CD14-positive monocyte (primary cell): ENCODE data around the gene CCDC141. TPM values are rescaled to one million over a fixed set of nuclear protein-coding genes. Genes with fewer than 3 reads are reported as not detected.

Experiments used
- DNase-seq, 3 donors: peaks; one replicate each; pipeline ENCODE4 v3.0.0-alpha.2; 2011 to 2022
- H2AFZ ChIP-seq: 2 replicates; pipeline ENCODE4 v1.6.0; 2012; ENCODE audit warnings: mild to moderate bottlenecking, low read depth, low read length, inconsistent platforms; ENCODE audit not compliant: insufficient read depth, poor library complexity, severe bottlenecking
- H3K27ac ChIP-seq, 2 donors: 1 replicate in 1 of 2; 2 replicates in 1 of 2; pipeline ENCODE4 v1.5.1; 2012 to 2013; ENCODE audit warnings: low read length in 2 of 2, control low read depth in 1 of 2, inconsistent platforms in 1 of 2, low read depth in 1 of 2, mild to moderate bottlenecking in 1 of 2
- H3K27me3 ChIP-seq, 2 donors: one replicate each; pipeline versions ENCODE4 v1.6.0 to v1.6.1; 2011 to 2013; ENCODE audit warnings: low read length in 2 of 2; ENCODE audit not compliant: control insufficient read depth in 2 of 2, insufficient read depth in 2 of 2
- H3K36me3 ChIP-seq, 2 donors: replicated peaks in 1 of 2; 1 replicate in 1 of 2; 2 replicates in 1 of 2; pipeline versions ENCODE4 v1.5.1 to v1.6.1; 2012 to 2013; ENCODE audit warnings: low read length in 2 of 2, control low read depth in 1 of 2, inconsistent platforms in 1 of 2, mild to moderate bottlenecking in 1 of 2; ENCODE audit not compliant: insufficient read depth in 2 of 2, control insufficient read depth in 1 of 2
- H3K4me1 ChIP-seq, 2 donors: 1 replicate in 1 of 2; 2 replicates in 1 of 2; pipeline versions ENCODE4 v1.5.1 to v1.6.1; 2012 to 2013; ENCODE audit warnings: low read length in 2 of 2, control low read depth in 1 of 2, inconsistent platforms in 1 of 2, mild to moderate bottlenecking in 1 of 2, moderate library complexity in 1 of 2; ENCODE audit not compliant: insufficient read depth in 2 of 2, control insufficient read depth in 1 of 2
- H3K4me2 ChIP-seq: replicated peaks from 2 replicates; pipeline ENCODE3; 2012; ENCODE audit warnings: low read length, moderate library complexity, mild to moderate bottlenecking; ENCODE audit not compliant: poor library complexity, severe bottlenecking; ENCODE audit errors: extremely low read depth
- H3K4me3 ChIP-seq, 3 experiments: fragments of 200-600 bp in 1 of 3; sonication (generic) in 1 of 3; replicated peaks in 1 of 3; 1 replicate in 2 of 3; 2 replicates in 1 of 3; pipeline ENCODE4 v1.5.1; 2011 to 2013; ENCODE audit warnings: low read length in 3 of 3, mild to moderate bottlenecking in 3 of 3, control low read depth in 2 of 3, low read depth in 2 of 3, inconsistent platforms in 1 of 3, moderate library complexity in 1 of 3
- H3K79me2 ChIP-seq: 2 replicates; pipeline ENCODE4 v1.6.0; 2012; ENCODE audit warnings: mild to moderate bottlenecking, control low read depth, inconsistent platforms, low read length, moderate library complexity; ENCODE audit not compliant: insufficient read depth
- H3K9ac ChIP-seq: 2 replicates; pipeline ENCODE4 v1.6.0; 2017; ENCODE audit warnings: low read length, mild to moderate bottlenecking; ENCODE audit not compliant: insufficient read depth, poor library complexity, severe bottlenecking
- H3K9me3 ChIP-seq, 2 donors: replicated peaks in 1 of 2; 1 replicate in 1 of 2; 2 replicates in 1 of 2; pipeline versions ENCODE4 v1.5.1 to v1.6.1; 2012 to 2013; ENCODE audit warnings: low read length in 2 of 2, control low read depth in 1 of 2; ENCODE audit not compliant: control insufficient read depth in 1 of 2, insufficient read depth in 1 of 2
- H4K20me1 ChIP-seq: 2 replicates; pipeline ENCODE4 v1.6.0; 2012; ENCODE audit warnings: mild to moderate bottlenecking, low read length, control low read depth, moderate library complexity; ENCODE audit not compliant: insufficient read depth
- H3K27ac Mint-ChIP-seq, 7 donors: one replicate each; pipeline ENCODE4 v1.8.0; 2020; ENCODE audit warnings: mild to moderate bottlenecking in 7 of 7, mixed read lengths in 7 of 7, moderate library complexity in 6 of 7, inconsistent platforms in 2 of 7
- H3K27me3 Mint-ChIP-seq, 3 donors: one replicate each; pipeline ENCODE4 v1.8.0; 2021 to 2022; ENCODE audit warnings: low read depth in 3 of 3, mild to moderate bottlenecking in 3 of 3, mixed read lengths in 3 of 3, moderate library complexity in 3 of 3, inconsistent platforms in 1 of 3
- H3K36me3 Mint-ChIP-seq, 2 donors: one replicate each; pipeline ENCODE4 v1.8.0; 2020; ENCODE audit warnings: mixed read lengths in 2 of 2, inconsistent platforms in 1 of 2, mild to moderate bottlenecking in 1 of 2
- H3K4me1 Mint-ChIP-seq: one replicate; pipeline ENCODE4 v1.8.0; 2020; ENCODE audit warnings: mild to moderate bottlenecking, mixed read lengths
- H3K4me3 Mint-ChIP-seq, 2 donors: one replicate each; pipeline ENCODE4 v1.8.0; 2020; ENCODE audit warnings: mild to moderate bottlenecking in 2 of 2, mixed read lengths in 2 of 2, moderate library complexity in 1 of 2
- H3K9me3 Mint-ChIP-seq, 7 donors: one replicate each; pipeline ENCODE4 v1.8.0; 2020 to 2022; ENCODE audit warnings: mixed read lengths in 7 of 7, mild to moderate bottlenecking in 6 of 7, moderate library complexity in 6 of 7, inconsistent platforms in 2 of 7
- WGBS: methylation state at CpG from one replicate; pipeline ENCODE4 v1.1.5; 2013; ENCODE audit warnings: missing lambda C conversion rate; ENCODE audit not compliant: insufficient coverage; 5-methylcytosine and 5-hydroxymethylcytosine counted together
- intact Hi-C, 2 donors: fragments of 100-400 bp; cut with micrococcal nuclease; formaldehyde crosslinking; loops; one replicate each; pipeline versions ENCODE4 v1.15.0 to v1.15.1; 2023
- polyA plus RNA-seq, 3 donors: library from polyadenylated mRNA; depleted of rRNA in 1 of 3; unstranded in 2 of 3; stranded (reverse) in 1 of 3; fragments of 300-500 nt in 2 of 3; fragments of >200 nt in 1 of 3; fragmentation: Illumina TruSeq in 2 of 3; gene quantifications; 1 replicate in 2 of 3; 2 replicates in 1 of 3; pipeline ENCODE4 v1.2.3, GENCODE V29; 2012 to 2021
- TF ChIP-seq, protein P1 (sequence below): fragments of 200-600 bp; IDR thresholded peaks from one replicate; pipeline ENCODE4 v1.8.0; 2022; ENCODE audit warnings: antibody characterized with exemption, mild to moderate bottlenecking

CCDC141 gene
- polyA plus RNA-seq, 3 donors = not detected

DNA sequence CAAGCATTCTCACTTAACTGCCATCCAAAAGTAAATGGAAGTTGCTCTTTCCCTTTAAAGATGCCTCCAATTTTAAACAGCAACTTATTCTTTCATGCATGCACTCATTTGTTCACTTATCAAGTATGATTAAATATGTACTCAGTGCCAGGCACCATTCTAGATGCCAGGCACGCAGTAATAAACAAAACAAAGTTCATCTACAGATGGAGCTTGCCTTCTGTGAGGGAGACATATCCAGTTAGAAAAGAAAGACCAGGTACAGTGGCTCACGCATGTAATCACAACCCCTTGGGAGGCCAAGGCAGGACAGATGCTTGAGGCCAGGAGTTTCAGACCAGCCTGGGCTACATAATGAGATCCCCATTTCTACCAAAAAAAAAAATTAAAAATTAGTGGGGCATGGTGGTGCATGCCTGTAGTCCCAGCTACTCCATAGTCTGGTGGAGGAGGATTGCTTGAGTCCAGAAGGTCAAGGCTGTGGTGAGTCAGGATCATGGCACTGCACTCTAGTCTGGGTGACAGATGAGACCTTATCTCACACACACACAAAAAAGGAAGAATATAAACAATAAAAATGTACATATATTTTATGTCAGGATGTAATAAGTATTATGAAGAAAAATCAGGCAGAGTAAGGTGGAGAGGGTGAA lies 19.2 kb upstream of the CCDC141 start:
- no peak overlapping the region for H3K4me2 ChIP-seq
- no peak overlapping the region for H3K4me3 ChIP-seq
- Mint-ChIP-seq H3K4me1 (no peaks in the 10 kb centered on the region), H3K27me3 (no peaks in the 10 kb centered on the region), H3K9me3 (peaks cover 12 to 28% (median 21%) of the 10 kb centered on the region in 7 donors), H3K27ac (no peak overlapping the region), H3K36me3 (no peaks in the 10 kb centered on the region), H3K4me3 (no peak overlapping the region)
- H3K27ac ChIP-seq = no peak overlapping the region
- H4K20me1 ChIP-seq = no peaks in the 10 kb centered on the region
- WGBS = 100% methylated on average over 1 of the region's 2 CpGs
- no peak for DNase-seq
- TF ChIP-seq, protein P1, sequence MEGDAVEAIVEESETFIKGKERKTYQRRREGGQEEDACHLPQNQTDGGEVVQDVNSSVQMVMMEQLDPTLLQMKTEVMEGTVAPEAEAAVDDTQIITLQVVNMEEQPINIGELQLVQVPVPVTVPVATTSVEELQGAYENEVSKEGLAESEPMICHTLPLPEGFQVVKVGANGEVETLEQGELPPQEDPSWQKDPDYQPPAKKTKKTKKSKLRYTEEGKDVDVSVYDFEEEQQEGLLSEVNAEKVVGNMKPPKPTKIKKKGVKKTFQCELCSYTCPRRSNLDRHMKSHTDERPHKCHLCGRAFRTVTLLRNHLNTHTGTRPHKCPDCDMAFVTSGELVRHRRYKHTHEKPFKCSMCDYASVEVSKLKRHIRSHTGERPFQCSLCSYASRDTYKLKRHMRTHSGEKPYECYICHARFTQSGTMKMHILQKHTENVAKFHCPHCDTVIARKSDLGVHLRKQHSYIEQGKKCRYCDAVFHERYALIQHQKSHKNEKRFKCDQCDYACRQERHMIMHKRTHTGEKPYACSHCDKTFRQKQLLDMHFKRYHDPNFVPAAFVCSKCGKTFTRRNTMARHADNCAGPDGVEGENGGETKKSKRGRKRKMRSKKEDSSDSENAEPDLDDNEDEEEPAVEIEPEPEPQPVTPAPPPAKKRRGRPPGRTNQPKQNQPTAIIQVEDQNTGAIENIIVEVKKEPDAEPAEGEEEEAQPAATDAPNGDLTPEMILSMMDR = no peak
- H3K4me1 ChIP-seq = no peaks in the 10 kb centered on the region
- H3K27me3 ChIP-seq = no peaks in the 10 kb centered on the region
- no peaks in the 10 kb centered on the region for H3K36me3 ChIP-seq
- H3K9ac ChIP-seq = no peak overlapping the region
- peaks cover 11 to 17% of the 10 kb centered on the region in 2 donors for H3K9me3 ChIP-seq
- intact Hi-C loops = no loop called here
- no peaks in the 10 kb centered on the region for H3K79me2 ChIP-seq
- no peak overlapping the region for H2AFZ ChIP-seq

DNA sequence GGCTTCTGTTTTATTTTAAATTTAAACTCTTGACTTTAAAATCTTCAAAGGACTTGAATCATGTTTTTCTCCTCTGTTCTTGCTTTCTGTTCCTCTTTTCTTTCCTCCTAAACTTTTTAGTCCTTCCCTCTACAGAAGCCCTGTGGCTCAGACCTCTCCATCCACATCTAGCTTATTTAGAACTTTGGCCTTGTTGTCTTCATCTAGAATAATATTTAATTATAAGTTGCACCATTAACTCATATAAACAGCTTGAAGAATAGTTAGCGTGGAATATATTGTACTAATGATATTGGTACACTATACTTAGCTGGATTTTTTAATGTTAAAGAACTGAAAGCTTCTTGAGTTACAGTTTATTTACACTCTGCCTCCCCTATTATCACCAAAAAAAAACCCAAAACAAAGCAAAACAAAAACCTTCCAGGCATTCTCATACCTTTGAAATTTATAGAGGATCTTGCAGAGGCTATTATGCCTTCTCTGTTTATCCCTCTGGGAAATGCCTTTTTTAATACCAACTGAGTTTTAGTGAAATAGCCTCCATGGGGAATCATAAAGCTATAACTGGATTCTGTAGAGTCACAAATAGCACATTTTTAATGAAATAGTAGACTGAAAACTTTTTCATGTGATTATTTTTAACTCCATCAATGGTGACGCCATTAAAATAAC lies 9.2 kb upstream of the CCDC141 start:
- intact Hi-C loops = no loop called here
- no peak overlapping the region for H3K4me3 ChIP-seq
- no peak overlapping the region for H2AFZ ChIP-seq
- no CpG with 5 or more reads among the region's 2 CpGs for WGBS
- Mint-ChIP-seq H3K36me3 (no peaks in the 10 kb centered on the region), H3K4me1 (peaks cover 11% of the 10 kb centered on the region), H3K27ac (peak overlapping the region in 3 of 7 donors; percentile 19 to 53 (median 40)), H3K4me3 (no peak overlapping the region), H3K27me3 (peaks cover 0 to 11% (median 0%) of the 10 kb centered on the region in 3 donors), H3K9me3 (peaks cover 0 to 6% (median 2%) of the 10 kb centered on the region in 7 donors)
- TF ChIP-seq, protein P1 = no peak
- H3K9me3 ChIP-seq = no peaks in the 10 kb centered on the region
- H3K27me3 ChIP-seq = no peaks in the 10 kb centered on the region
- no peaks in the 10 kb centered on the region for H3K36me3 ChIP-seq
- H3K79me2 ChIP-seq = no peaks in the 10 kb centered on the region
- no peak for DNase-seq
- no peak overlapping the region for H3K4me2 ChIP-seq
- H3K4me1 ChIP-seq = peaks cover 0 to 2% of the 10 kb centered on the region in 2 donors
- no peak overlapping the region for H3K27ac ChIP-seq
- no peak overlapping the region for H3K9ac ChIP-seq
- H4K20me1 ChIP-seq = no peaks in the 10 kb centered on the region
